ENCODE results near the gene RASSF8.

DNA sequence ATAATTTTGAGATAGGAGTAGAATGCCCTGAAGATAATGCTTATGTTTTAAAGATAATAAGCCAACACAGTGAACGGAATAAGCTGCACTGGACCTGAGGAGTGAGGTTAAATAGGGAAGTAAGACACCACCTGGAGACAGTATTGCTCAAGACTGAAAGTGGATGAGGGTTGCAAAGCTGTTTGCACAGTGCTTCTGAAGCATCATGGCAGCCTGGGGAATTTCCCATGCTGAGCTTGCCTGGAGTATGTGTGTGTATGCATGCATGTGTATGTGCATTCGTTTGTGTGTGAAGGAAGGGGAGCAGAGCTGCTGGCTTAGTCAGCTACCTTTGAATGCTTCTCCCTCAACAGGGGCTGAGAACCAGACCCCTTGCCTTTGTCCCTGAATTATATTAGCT, 130.5 kb downstream of the RASSF8 start:
- TF ChIP-seq RAD21 (IDR thresholded peaks at IDR 0.05; ENCODE audit: low read depth) (no peak), ZBTB7A (IDR thresholded peaks at IDR 0.05; ENCODE audit: low read depth) (no peak), TAF1 (IDR thresholded peaks at IDR 0.05; ENCODE audit: low read depth) (no peak), YY1 (IDR thresholded peaks at IDR 0.05; ENCODE audit: low read depth) (no peak), CREB1 (IDR thresholded peaks at IDR 0.05; ENCODE audit: low read depth) (no peak), FOXM1 (IDR thresholded peaks at IDR 0.05; ENCODE audit: borderline replicate concordance, low read depth) (no peak), EP300 (IDR thresholded peaks at IDR 0.05; ENCODE audit: borderline replicate concordance) (no peak), CEBPB (IDR thresholded peaks at IDR 0.05) (no peak), TEAD4 (IDR thresholded peaks at IDR 0.05) (no peak)
- TF ChIP-seq, protein P1, sequence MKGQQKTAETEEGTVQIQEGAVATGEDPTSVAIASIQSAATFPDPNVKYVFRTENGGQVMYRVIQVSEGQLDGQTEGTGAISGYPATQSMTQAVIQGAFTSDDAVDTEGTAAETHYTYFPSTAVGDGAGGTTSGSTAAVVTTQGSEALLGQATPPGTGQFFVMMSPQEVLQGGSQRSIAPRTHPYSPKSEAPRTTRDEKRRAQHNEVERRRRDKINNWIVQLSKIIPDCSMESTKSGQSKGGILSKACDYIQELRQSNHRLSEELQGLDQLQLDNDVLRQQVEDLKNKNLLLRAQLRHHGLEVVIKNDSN (IDR thresholded peaks at IDR 0.05), result no peak
- TF ChIP-seq, protein P2, sequence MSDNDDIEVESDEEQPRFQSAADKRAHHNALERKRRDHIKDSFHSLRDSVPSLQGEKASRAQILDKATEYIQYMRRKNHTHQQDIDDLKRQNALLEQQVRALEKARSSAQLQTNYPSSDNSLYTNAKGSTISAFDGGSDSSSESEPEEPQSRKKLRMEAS (IDR thresholded peaks at IDR 0.05), result no peak

All from Ishikawa (cell line).